NCI-H1694 (cell line): ENCODE data around the gene ATG16L1.

Experiments
- DNase-seq: peaks from one replicate; lab custom pipeline; 2025; lab: John Stamatoyannopoulos, UW

Gene ATG16L1

GRCh38 chr2:233295891-233296290, 44.4 kb downstream of the ATG16L1 start:
- DNase-seq = no peak

GRCh38 chr2:233297076-233297475, 45.6 kb downstream of the ATG16L1 start:
- no peak for DNase-seq

GRCh38 chr2:233300401-233300800, 48.9 kb downstream of the ATG16L1 start:
- no peak for DNase-seq

GRCh38 chr2:233301248-233301647, 49.8 kb downstream of the ATG16L1 start:
- DNase-seq = no peak

- DNase-seq = no peak
These were observed 50.3 kb downstream of the ATG16L1 start for GRCh38 chr2:233301811-233302210.

- DNase-seq = no peak
These were observed 51.8 kb downstream of the ATG16L1 start for GRCh38 chr2:233303252-233303651.

- DNase-seq = no peak
These were observed 56.1 kb downstream of the ATG16L1 start, which contains the start of gene SAG for GRCh38 chr2:233307565-233307964. TSS of gene SAG (plus strand) at chr2:233307816. CDS start at chr2:233309190, 1,374 bp downstream.

- no peak for DNase-seq
These were observed 59.9 kb downstream of the ATG16L1 start for GRCh38 chr2:233311241-233311926.

- DNase-seq = no peak
These were observed 61.4 kb downstream of the ATG16L1 start for GRCh38 chr2:233312874-233313273.

GRCh38 chr2:233314180-233314925, 62.9 kb downstream of the ATG16L1 start:
- no peak for DNase-seq

- no peak for DNase-seq
These were observed 65.9 kb downstream of the ATG16L1 start for GRCh38 chr2:233317196-233317943.

- no peak for DNase-seq
These were observed 67.8 kb downstream of the ATG16L1 start for GRCh38 chr2:233319256-233319655.

GRCh38 chr2:233320470-233320869, 69.0 kb downstream of the ATG16L1 start:
- no peak for DNase-seq

- peak; percentile 13 for DNase-seq
These were observed 69.7 kb downstream of the ATG16L1 start for GRCh38 chr2:233321166-233321565.

GRCh38 chr2:233323851-233324250, 72.4 kb downstream of the ATG16L1 start:
- no peak for DNase-seq

GRCh38 chr2:233325256-233325655, 73.8 kb downstream of the ATG16L1 start:
- no peak for DNase-seq

- DNase-seq = no peak
These were observed 74.3 kb downstream of the ATG16L1 start for GRCh38 chr2:233325814-233326213.

GRCh38 chr2:233326500-233326899, 75.0 kb downstream of the ATG16L1 start:
- no peak for DNase-seq

- no peak for DNase-seq
These were observed 77.4 kb downstream of the ATG16L1 start for GRCh38 chr2:233328922-233329321.

GRCh38 chr2:233329489-233330135, 78.1 kb downstream of the ATG16L1 start:
- DNase-seq = peak; percentile 69

GRCh38 chr2:233331536-233331935, 80.1 kb downstream of the ATG16L1 start:
- DNase-seq = no peak

- no peak for DNase-seq
These were observed 80.7 kb downstream of the ATG16L1 start for GRCh38 chr2:233332125-233332524.
